ENCODE data around the gene FAM169A.

FAM169A gene

DNA sequence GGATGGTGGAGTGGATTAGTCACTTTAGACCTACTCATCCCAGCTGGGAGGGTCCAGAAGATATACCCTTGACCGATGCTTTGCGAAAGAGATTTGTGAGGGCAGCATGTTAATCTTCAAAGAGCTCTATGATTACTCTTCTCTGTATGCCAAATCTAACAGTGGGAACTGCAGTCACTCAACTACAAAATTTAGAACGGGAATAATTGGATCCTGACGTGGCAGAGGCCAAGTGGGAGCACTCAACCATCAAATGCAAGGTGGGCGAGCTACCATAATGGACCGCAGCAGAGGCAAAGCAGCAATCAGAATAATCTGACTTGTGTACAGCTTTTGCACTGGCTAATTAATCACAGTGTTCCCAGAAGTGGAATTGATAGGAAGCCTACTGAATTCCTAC lies 78.8 kb downstream of the FAM169A start:
- H3K4me1 ChIP-seq (ENCODE audit: control insufficient read depth, insufficient read depth, low read length): no peaks in the 10 kb centered on the region
- peaks cover 10% of the 10 kb centered on the region for H3K9me3 ChIP-seq (ENCODE audit: control insufficient read depth, low read length)
- no peak overlapping the region for H3K9ac ChIP-seq (ENCODE audit: low read length)
- no peak overlapping the region for H3K4me3 ChIP-seq (ENCODE audit: low read length)
- DNase-seq (ENCODE audit: low read depth): no peak
- H3K36me3 ChIP-seq (ENCODE audit: control insufficient read depth, insufficient read depth, low read length, severe bottlenecking): no peaks in the 10 kb centered on the region
- H3K27me3 ChIP-seq (replicated peaks; ENCODE audit: control insufficient read depth, insufficient read depth, low read length): no peaks in the 10 kb centered on the region

DNA sequence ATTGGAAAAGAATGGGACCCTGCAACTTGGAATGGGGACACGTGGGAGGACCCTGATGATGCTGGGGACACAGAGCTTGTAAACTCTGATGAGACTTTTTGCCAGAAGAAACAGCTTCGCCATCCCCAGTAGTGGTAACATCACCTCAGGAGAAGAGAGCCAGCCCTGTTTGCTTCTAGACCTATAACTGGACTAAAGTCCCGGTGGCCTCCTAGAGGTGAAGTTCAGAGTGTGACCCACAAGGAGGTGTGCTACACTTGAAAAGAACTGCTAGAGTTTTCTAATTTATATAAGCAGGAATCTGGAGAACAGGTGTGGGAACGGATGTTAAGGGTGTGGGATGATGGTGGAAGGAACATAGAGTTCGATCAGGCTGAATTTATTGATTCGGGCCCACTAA lies 79.3 kb downstream of the FAM169A start:
- H3K4me3 ChIP-seq (ENCODE audit: low read length): no peak overlapping the region
- no peak overlapping the region for H3K9ac ChIP-seq (ENCODE audit: low read length)
- no peaks in the 10 kb centered on the region for H3K36me3 ChIP-seq (ENCODE audit: control insufficient read depth, insufficient read depth, low read length, severe bottlenecking)
- H3K9me3 ChIP-seq (ENCODE audit: control insufficient read depth, low read length): peaks cover 8% of the 10 kb centered on the region
- no peaks in the 10 kb centered on the region for H3K27me3 ChIP-seq (replicated peaks; ENCODE audit: control insufficient read depth, insufficient read depth, low read length)
- no peak for DNase-seq (ENCODE audit: low read depth)
- no peaks in the 10 kb centered on the region for H3K4me1 ChIP-seq (ENCODE audit: control insufficient read depth, insufficient read depth, low read length)

DNA sequence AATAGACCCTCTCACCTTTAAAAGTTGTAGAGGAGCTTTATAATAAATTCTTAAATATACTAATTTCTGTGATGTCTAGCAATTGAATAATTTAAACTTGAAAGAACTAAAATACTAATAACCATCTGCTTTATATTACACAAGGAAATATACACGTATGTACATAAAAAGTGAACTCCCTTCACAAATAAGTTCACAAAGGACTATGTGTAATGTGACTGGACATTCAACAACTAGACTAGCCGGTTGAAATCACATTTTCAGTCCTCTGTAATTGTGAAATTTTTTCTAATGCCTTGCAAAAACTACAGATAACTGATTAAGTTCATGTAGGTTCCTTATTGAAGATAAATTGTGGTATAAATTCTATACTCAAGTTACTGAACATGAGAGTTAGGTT lies 87.6 kb downstream of the FAM169A start:
- Histone ChIP-seq H3K9me3 (ENCODE audit: control insufficient read depth, low read length) (no peaks in the 10 kb centered on the region), H3K27me3 (replicated peaks; ENCODE audit: control insufficient read depth, insufficient read depth, low read length) (no peaks in the 10 kb centered on the region), H3K36me3 (ENCODE audit: control insufficient read depth, insufficient read depth, low read length, severe bottlenecking) (peaks cover 49% of the 10 kb centered on the region), H3K4me1 (ENCODE audit: control insufficient read depth, insufficient read depth, low read length) (no peaks in the 10 kb centered on the region), H3K9ac (ENCODE audit: low read length) (no peak overlapping the region), H3K4me3 (ENCODE audit: low read length) (no peak overlapping the region)
- no peak for DNase-seq (ENCODE audit: low read depth)

DNA sequence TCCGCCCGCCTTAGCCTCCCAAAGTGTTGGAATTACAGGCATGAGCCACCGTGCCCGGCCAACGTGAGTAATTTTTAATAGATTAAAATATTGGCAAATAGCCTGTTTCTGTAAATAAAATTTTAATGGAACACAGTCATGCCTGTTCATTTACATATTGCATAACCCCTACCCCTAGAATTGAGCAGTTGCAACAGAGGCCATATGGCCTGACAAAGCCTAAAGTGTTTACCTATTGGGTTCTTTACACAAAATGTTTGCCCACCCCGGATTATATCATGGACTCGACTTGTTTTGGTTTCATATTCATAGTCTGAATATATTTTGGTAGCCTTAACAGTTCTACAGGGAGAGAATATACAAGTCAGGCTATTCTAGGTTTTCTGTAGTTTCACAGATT lies 93.8 kb downstream of the FAM169A start:
- no peak overlapping the region for H3K4me3 ChIP-seq (ENCODE audit: low read length)
- no peaks in the 10 kb centered on the region for H3K9me3 ChIP-seq (ENCODE audit: control insufficient read depth, low read length)
- no peaks in the 10 kb centered on the region for H3K27me3 ChIP-seq (replicated peaks; ENCODE audit: control insufficient read depth, insufficient read depth, low read length)
- no peak overlapping the region for H3K9ac ChIP-seq (ENCODE audit: low read length)
- DNase-seq (ENCODE audit: low read depth): peak; percentile 7
- peaks cover 6% of the 10 kb centered on the region for H3K4me1 ChIP-seq (ENCODE audit: control insufficient read depth, insufficient read depth, low read length)
- peaks cover 77% of the 10 kb centered on the region for H3K36me3 ChIP-seq (ENCODE audit: control insufficient read depth, insufficient read depth, low read length, severe bottlenecking)

DNA sequence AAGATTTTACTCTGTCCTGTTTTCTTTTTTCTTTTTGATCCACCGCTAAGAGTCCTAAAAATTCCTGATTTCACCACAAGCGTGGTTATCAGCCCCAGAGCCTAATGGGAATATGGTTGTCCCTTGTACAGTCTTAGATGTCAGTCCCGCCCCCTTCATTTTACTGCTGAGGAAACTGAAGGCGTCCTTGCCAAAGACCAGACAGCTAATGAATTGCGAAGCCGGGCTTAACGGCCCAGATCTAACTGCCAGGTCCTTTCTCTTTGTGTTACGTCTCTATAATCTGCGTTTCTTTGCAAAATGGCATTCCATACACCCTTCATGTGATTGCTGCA lies 98.6 kb downstream of the FAM169A start:
- no peaks in the 10 kb centered on the region for H3K27me3 ChIP-seq (replicated peaks; ENCODE audit: control insufficient read depth, insufficient read depth, low read length)
- peak; percentile 70 for DNase-seq (ENCODE audit: low read depth)
- peak overlapping the region; percentile 98 for H3K4me3 ChIP-seq (ENCODE audit: low read length)

DNA sequence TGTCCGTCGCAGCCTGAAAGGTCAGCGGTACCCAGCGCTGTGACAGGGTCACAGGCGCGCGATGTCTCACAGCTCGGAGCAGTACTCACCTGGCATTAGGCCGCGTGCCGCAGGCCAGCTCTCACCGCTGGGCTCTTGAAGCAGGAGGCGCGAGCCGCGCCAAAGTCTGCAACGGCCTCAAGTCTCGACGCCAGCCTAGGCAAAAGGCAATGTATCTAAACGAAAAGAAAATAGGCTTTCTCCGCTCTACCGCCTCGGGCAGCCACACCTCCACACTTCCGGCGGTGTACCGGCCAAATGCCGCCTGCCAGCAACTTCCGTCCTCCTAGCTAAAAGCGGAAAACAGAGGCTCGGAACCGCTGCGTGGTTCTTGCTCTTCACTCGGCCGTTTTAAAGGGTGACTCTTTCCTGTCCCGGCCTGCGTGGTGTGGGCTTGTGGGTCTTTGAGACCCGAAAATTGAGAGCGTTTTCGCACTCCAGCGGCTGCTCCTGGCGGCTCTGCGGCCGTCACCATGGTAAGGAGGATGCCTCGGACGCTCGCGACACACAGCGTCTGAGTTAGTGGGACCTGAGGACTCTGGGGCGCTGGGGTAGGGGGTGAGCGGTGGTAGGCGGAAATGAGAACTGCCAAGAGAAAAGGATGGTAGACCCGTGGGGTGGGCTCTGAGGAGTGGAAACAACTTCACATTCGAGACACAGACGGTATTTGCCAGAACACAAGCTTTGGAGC lies 99.2 kb downstream of the FAM169A start, which contains the start of the genes GFM2 and NSA2:
TSS of gene GFM2 (minus strand) at position 269 of the 730 bp plus-strand sequence. CDS start 3,375 bp downstream, outside the sequence.
TSS of gene NSA2 (plus strand) at position 401 of the 730 bp plus-strand sequence. CDS start at position 513, 112 bp downstream.
- peaks cover 34% of the 10 kb centered on the region for H3K36me3 ChIP-seq (ENCODE audit: control insufficient read depth, insufficient read depth, low read length, severe bottlenecking)
- H3K9ac ChIP-seq (ENCODE audit: low read length): peak within 1 kb of the TSS; percentile 95
- DNase-seq (ENCODE audit: low read depth): peak; percentile 98
- H3K4me1 ChIP-seq (ENCODE audit: control insufficient read depth, insufficient read depth, low read length): peaks cover 33% of the 10 kb centered on the region
- no peaks in the 10 kb centered on the region for H3K27me3 ChIP-seq (replicated peaks; ENCODE audit: control insufficient read depth, insufficient read depth, low read length)
- H3K4me3 ChIP-seq (ENCODE audit: low read length): peak within 1 kb of the TSS; percentile 98
- H3K9me3 ChIP-seq (ENCODE audit: control insufficient read depth, low read length): no peaks in the 10 kb centered on the region

More for the DNA sequence above, 98.6 kb downstream of the FAM169A start:
- Histone ChIP-seq H3K9ac (ENCODE audit: low read length) (peak overlapping the region; percentile 95), H3K36me3 (ENCODE audit: control insufficient read depth, insufficient read depth, low read length, severe bottlenecking) (peaks cover 32% of the 10 kb centered on the region), H3K4me1 (ENCODE audit: control insufficient read depth, insufficient read depth, low read length) (peaks cover 31% of the 10 kb centered on the region), H3K9me3 (ENCODE audit: control insufficient read depth, low read length) (no peaks in the 10 kb centered on the region)

DNA sequence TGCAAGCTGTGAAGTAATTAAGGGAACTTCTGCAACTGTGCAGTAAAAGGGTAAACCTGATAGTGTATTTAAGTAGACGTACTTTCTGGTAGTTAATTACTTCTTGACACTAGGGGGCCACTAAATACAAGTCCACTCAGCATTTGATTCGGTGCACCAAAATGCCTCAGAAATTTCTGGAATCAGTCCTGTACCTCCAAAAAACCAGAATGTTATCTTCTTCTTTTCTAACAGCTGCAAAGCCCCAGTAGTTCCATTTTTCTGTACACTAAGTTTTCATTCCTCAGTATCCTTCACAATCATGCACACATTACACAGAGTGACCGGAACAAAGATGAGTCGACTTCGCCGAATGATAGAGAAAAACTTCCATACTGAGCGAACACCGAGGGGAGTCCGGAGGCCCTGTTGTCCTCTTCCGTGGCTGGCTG lies 99.8 kb downstream of the FAM169A start:
- Histone ChIP-seq H3K4me3 (ENCODE audit: low read length) (peak overlapping the region; percentile 98), H3K27me3 (replicated peaks; ENCODE audit: control insufficient read depth, insufficient read depth, low read length) (no peaks in the 10 kb centered on the region), H3K9ac (ENCODE audit: low read length) (peak overlapping the region; percentile 95), H3K36me3 (ENCODE audit: control insufficient read depth, insufficient read depth, low read length, severe bottlenecking) (peaks cover 38% of the 10 kb centered on the region), H3K9me3 (ENCODE audit: control insufficient read depth, low read length) (no peaks in the 10 kb centered on the region), H3K4me1 (ENCODE audit: control insufficient read depth, insufficient read depth, low read length) (peaks cover 33% of the 10 kb centered on the region)
- peak; percentile 81 for DNase-seq (ENCODE audit: low read depth)

DNA sequence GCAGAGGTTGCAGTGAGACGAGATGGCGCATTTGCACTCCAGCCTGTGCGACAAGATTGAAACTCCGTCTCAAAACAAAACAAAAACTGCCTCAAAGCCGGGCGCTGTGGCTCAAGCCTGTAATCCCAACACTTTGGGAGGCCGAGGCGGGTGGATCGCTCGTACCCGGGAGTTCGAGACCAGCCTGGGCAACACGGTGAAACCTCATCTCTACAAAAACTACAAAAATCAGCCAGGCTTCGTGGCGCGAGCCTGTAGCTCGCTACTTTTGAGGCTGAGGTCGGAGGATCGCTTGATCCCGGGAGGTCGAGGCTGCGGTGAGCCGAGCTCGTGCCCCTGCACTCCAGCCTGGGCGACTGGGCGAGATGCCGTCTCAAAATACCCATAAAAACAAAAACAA lies 100.3 kb downstream of the FAM169A start:
- H3K4me1 ChIP-seq (ENCODE audit: control insufficient read depth, insufficient read depth, low read length): peaks cover 33% of the 10 kb centered on the region
- H3K4me3 ChIP-seq (ENCODE audit: low read length): peak overlapping the region; percentile 98

DNA sequence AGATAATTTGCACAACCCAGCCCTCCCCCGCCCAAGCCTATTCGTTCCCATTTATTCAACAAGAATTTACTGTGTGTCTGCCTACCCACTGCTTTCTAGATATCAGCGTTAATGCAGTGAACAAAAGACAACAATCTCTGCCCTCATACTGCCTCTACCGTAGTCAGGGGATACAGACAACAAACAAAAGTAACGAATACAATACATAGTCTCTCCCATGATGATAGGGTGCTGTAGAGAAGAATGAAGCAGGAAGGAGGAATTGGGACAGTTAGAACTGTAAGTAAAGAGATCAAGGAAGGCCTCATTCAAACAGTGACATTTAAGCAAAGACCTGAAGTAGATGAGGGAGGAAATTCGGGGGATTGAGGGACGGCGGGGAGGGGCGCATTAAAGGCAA lies 101.0 kb downstream of the FAM169A start:
- Histone ChIP-seq H3K9ac (ENCODE audit: low read length) (peak overlapping the region; percentile 95), H3K9me3 (ENCODE audit: control insufficient read depth, low read length) (no peaks in the 10 kb centered on the region), H3K4me3 (ENCODE audit: low read length) (peak overlapping the region; percentile 98), H3K4me1 (ENCODE audit: control insufficient read depth, insufficient read depth, low read length) (peaks cover 33% of the 10 kb centered on the region), H3K36me3 (ENCODE audit: control insufficient read depth, insufficient read depth, low read length, severe bottlenecking) (peaks cover 32% of the 10 kb centered on the region), H3K27me3 (replicated peaks; ENCODE audit: control insufficient read depth, insufficient read depth, low read length) (no peaks in the 10 kb centered on the region)
- no peak for DNase-seq (ENCODE audit: low read depth)

More for the DNA sequence above, 100.3 kb downstream of the FAM169A start:
- H3K9ac ChIP-seq (ENCODE audit: low read length): peak overlapping the region; percentile 95
- H3K9me3 ChIP-seq (ENCODE audit: control insufficient read depth, low read length): no peaks in the 10 kb centered on the region
- H3K36me3 ChIP-seq (ENCODE audit: control insufficient read depth, insufficient read depth, low read length, severe bottlenecking): peaks cover 34% of the 10 kb centered on the region
- H3K27me3 ChIP-seq (replicated peaks; ENCODE audit: control insufficient read depth, insufficient read depth, low read length): no peaks in the 10 kb centered on the region
- DNase-seq (ENCODE audit: low read depth): no peak

DNA sequence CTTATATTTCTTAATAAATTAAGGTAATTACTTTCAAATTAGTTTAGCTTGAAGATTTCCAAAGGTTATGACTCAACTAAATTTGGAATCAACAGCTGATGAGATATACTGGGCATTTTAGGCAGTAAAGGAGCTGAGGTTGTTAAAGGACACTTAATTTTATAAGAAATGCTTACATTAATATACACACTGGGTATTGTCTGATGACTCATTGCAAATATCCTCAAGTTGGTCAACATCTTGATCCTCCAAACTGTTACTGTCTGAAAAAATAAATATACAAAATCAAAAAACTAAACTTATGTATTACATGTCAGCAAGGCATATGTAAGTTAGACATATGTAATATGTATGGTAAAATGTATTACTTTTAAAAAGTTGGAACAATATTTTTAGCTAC lies 102.7 kb downstream of the FAM169A start:
- Histone ChIP-seq H3K36me3 (ENCODE audit: control insufficient read depth, insufficient read depth, low read length, severe bottlenecking) (peaks cover 34% of the 10 kb centered on the region), H3K9me3 (ENCODE audit: control insufficient read depth, low read length) (no peaks in the 10 kb centered on the region), H3K4me3 (ENCODE audit: low read length) (no peak overlapping the region), H3K9ac (ENCODE audit: low read length) (no peak overlapping the region), H3K4me1 (ENCODE audit: control insufficient read depth, insufficient read depth, low read length) (peaks cover 33% of the 10 kb centered on the region), H3K27me3 (replicated peaks; ENCODE audit: control insufficient read depth, insufficient read depth, low read length) (no peaks in the 10 kb centered on the region)
- peak; percentile 29 for DNase-seq (ENCODE audit: low read depth)

DNA sequence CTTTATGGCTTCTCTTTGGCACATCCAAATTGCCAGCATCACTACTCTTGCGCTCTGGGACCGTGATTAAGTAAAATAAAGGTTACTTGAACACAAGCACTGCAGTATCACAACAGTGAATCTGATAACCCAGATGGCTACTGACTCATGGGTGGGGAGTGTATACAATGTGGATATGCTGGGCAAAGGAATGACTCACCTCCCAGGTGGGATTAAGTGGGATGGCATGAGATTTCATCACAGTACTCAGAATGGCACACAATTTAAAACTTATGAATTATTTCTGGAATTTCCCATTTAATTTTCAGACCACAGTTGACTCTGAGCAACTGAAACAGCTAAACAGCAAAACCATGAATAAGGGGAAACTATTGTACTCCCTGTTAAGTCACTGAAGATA lies 103.6 kb downstream of the FAM169A start:
- Histone ChIP-seq H3K27me3 (replicated peaks; ENCODE audit: control insufficient read depth, insufficient read depth, low read length) (no peaks in the 10 kb centered on the region), H3K4me3 (ENCODE audit: low read length) (no peak overlapping the region), H3K36me3 (ENCODE audit: control insufficient read depth, insufficient read depth, low read length, severe bottlenecking) (peaks cover 43% of the 10 kb centered on the region), H3K9me3 (ENCODE audit: control insufficient read depth, low read length) (no peaks in the 10 kb centered on the region), H3K9ac (ENCODE audit: low read length) (no peak overlapping the region), H3K4me1 (ENCODE audit: control insufficient read depth, insufficient read depth, low read length) (peaks cover 27% of the 10 kb centered on the region)
- peak; percentile 71 for DNase-seq (ENCODE audit: low read depth)

Measured in adipocyte (in vitro differentiated cells).